Keratinocyte (primary cell): ENCODE results near the gene KCNJ16.

Source experiments
- EZH2 ChIP-seq: IDR thresholded peaks from one replicate; pipeline ENCODE4 v1.6.1; 2012; ENCODE audit warnings: inconsistent platforms, mild to moderate bottlenecking, low read length, moderate library complexity
- TF ChIP-seq, protein P1 (sequence below), 3 experiments: IDR thresholded peaks in 1 of 3; conservative IDR thresholded peaks in 1 of 3; optimal IDR thresholded peaks in 1 of 3; 2 replicates in 2 of 3; 3 replicates in 1 of 3; pipeline versions ENCODE3 to v1.5.1; 2011; ENCODE audit warnings: low read length in 3 of 3, mild to moderate bottlenecking in 3 of 3, moderate library complexity in 2 of 3, control low read depth in 1 of 3, inconsistent platforms in 1 of 3; ENCODE audit not compliant: insufficient read depth in 2 of 3; ENCODE audit errors: extremely low read depth in 1 of 3

DNA sequence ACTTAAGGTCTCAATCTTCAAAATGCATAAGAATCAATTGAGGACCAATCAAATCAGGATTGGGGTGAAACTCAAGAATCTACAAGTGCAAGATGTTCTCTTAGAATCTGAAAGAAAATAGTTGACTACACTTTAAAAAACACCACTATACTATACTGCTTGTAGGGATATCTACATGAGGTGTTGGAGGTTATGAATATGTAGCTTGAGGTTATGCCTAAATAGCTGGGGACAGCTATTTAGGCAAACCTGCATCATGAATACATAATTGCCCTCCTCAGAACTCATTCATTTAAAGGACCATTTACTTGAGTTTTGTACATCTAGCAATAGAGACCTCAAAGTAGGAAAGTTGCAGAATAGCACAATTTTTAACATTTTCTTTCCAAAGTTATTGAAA, 40.1 kb downstream of the KCNJ16 start:
- TF ChIP-seq, protein P1, sequence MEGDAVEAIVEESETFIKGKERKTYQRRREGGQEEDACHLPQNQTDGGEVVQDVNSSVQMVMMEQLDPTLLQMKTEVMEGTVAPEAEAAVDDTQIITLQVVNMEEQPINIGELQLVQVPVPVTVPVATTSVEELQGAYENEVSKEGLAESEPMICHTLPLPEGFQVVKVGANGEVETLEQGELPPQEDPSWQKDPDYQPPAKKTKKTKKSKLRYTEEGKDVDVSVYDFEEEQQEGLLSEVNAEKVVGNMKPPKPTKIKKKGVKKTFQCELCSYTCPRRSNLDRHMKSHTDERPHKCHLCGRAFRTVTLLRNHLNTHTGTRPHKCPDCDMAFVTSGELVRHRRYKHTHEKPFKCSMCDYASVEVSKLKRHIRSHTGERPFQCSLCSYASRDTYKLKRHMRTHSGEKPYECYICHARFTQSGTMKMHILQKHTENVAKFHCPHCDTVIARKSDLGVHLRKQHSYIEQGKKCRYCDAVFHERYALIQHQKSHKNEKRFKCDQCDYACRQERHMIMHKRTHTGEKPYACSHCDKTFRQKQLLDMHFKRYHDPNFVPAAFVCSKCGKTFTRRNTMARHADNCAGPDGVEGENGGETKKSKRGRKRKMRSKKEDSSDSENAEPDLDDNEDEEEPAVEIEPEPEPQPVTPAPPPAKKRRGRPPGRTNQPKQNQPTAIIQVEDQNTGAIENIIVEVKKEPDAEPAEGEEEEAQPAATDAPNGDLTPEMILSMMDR (optimal IDR thresholded peaks at IDR 0.05 in 1 of 3, IDR thresholded peaks at IDR 0.05 in 1 of 3, conservative IDR thresholded peaks at IDR 0.05 in 1 of 3; ENCODE audit: extremely low read depth in 1 of 3, insufficient read depth in 2 of 3, low read length in 3 of 3): no peak
- no peak for TF ChIP-seq EZH2
